ENCODE results near the gene PPP1R36.
"Not testable (repeated sequence)": the region's sequence is repeated elsewhere in the genome, so short reads cannot be mapped to it uniquely, and the experiment has no call there.

Gene PPP1R36

DNA sequence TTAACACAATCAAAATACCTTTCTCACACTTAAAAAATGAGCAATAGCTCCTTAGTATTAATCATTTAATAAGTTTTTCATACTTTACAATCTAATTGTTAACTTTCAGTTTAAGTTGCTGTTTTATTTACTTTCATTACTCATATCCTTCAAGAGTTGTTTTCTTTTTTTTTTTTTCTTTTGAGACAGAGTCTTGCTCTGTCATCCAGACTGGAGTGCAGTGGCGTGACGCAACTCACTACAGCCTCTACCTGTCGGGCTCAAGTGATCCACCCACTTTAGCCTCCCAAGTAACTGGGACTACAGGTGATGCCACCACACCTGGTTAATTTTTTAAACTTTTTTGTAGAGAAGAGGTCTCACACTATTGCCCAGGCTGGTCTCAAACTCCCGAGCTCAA is 29.1 kb upstream of the PPP1R36 start:
- DNase-seq, result no peak

DNA sequence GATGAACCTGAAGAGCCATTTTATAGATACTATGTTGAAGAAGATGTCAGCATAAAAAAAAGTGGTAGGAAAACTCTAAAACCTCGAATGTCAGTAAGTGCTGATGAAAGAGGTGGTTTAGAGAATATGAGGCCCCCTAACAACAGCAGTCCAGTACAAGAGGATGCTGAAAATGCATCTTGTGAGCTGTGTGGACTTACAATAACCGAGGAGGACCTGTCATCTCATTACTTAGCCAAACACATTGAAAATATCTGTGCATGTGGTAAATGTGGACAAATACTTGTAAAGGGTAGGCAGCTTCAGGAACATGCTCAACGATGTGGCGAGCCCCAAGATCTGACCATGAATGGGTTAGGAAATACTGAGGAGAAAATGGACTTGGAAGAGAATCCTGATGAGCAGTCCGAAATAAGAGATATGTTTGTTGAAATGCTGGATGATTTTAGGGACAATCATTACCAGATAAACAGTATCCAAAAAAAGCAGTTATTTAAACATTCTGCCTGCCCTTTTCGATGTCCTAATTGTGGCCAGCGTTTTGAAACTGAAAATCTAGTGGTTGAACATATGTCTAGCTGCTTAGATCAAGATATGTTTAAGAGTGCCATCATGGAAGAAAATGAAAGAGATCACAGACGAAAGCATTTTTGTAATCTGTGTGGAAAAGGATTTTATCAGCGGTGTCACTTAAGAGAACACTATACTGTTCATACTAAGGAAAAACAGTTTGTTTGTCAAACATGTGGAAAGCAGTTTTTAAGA is 27.0 kb upstream of the PPP1R36 start:
- DNase-seq, result no peak

- DNase-seq, result no peak
Measured at GRCh38 chr14:64525354-64525753, 24.4 kb upstream of the PPP1R36 start.

DNA sequence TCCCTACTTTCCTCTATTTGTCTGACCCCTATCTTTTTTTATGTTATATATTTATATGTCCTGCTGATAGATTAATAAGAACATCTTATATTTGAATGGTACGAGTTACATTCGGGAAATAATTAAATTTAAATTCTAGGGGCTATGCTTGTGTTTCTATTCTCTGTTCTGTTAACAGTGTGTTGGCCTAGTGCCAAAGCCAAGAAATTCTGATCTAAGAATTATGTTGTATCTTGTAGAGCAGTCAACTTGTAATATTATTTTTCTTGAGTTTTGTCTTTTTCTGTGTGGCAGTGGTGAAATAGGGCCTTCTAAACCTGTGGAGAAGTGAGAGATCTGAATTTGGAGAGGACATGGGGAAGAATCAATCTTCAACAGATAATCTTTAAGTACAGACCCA is 18.2 kb upstream of the PPP1R36 start:
- no peak for DNase-seq

DNA sequence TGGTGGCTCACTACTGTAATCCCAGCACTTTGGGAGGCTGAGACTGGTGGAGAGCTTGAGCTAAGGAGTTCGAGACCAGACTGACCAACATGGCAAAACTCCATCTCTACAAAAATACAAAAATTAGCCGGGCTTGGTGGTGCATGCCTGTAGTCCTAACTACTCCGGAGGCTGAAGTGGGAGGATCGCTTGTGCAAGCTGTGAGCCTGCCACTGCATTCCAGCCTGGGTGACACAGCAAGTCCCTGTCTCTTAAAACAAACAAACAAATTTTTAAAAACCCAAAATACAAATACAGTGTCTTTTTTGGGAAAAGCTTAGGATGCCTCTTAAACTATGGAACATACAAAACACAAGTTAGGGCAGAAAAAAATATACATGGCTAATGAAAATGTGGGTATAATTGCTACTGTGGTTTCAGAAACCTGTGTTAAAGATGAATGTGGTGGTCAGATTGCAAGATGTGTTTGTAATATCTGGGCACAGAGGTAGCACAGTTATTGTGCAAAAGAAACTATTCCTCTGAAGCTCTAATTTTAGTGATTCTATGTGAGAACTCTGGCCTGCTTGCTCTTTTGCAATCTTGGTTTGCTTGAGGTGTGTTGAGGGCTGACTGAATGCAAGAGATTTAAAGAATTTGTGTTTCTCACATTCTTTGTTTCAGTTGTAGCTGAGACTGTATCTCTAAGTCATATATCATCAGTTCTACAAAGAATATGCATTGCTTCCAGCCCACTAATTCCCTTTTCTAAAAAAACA is 13.1 kb upstream of the PPP1R36 start:
- DNase-seq, result no peak

GRCh38 chr14:64540208-64541202 is 9.3 kb upstream of the PPP1R36 start, which contains the start of gene HSPA2:
Gene HSPA2, plus strand, starts transcription at chr14:64540741. Its CDS starts 109 bp downstream, at chr14:64540850.
- peak; percentile 99 for DNase-seq

- DNase-seq, result no peak
Measured at GRCh38 chr14:64541261-64541971, 8.3 kb upstream of the PPP1R36 start.

DNA sequence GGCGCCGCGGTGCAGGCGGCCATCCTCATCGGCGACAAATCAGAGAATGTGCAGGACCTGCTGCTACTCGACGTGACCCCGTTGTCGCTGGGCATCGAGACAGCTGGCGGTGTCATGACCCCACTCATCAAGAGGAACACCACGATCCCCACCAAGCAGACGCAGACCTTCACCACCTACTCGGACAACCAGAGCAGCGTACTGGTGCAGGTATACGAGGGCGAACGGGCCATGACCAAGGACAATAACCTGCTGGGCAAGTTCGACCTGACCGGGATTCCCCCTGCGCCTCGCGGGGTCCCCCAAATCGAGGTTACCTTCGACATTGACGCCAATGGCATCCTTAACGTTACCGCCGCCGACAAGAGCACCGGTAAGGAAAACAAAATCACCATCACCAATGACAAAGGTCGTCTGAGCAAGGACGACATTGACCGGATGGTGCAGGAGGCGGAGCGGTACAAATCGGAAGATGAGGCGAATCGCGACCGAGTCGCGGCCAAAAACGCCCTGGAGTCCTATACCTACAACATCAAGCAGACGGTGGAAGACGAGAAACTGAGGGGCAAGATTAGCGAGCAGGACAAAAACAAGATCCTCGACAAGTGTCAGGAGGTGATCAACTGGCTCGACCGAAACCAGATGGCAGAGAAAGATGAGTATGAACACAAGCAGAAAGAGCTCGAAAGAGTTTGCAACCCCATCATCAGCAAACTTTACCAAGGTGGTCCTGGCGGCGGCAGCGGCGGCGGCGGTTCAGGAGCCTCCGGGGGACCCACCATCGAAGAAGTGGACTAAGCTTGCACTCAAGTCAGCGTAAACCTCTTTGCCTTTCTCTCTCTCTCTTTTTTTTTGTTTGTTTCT is 7.6 kb upstream of the PPP1R36 start:
- DNase-seq, result no peak

DNA sequence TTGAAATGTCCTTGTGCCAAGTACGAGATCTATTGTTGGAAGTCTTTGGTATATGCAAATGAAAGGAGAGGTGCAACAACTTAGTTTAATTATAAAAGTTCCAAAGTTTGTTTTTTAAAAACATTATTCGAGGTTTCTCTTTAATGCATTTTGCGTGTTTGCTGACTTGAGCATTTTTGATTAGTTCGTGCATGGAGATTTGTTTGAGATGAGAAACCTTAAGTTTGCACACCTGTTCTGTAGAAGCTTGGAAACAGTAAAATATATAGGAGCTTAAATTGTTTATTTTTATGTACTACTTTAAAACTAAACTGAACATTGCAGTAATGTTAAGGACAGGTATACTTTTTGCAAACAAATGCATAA is 6.9 kb upstream of the PPP1R36 start:
- no peak for DNase-seq

DNA sequence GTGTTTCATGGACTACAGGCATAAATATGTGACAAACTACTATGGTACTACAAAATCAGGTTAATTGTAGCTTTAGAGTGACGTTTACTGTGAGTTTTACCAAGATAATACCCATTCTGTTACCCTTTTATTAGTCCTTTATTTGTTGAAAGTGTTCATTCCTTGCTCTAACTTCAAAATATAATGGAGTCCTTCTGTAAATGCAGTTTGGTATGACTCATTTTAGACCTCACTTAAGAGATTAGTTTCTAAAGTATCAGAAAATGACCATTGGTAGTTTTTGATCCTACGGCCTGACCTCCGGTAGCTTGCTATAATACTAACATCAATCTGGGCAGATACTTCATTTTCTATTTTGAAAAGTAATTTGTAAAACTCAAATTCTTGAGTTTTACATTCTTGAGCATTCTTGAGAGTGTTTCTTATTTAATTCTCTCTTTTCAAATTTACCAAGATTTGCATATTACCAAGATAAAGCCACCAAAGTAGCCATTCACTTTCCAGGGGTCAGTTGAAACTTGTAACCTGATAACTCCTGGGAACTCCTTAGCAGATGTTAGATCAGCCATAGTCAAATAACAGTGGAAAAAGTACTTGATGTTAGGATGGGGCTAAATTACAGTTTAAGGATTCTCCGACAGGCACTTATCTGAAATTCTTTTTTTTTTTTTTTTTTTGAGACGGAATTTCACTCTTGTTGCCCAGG is 5.0 kb upstream of the PPP1R36 start:
- peak; percentile 52 for DNase-seq

DNA sequence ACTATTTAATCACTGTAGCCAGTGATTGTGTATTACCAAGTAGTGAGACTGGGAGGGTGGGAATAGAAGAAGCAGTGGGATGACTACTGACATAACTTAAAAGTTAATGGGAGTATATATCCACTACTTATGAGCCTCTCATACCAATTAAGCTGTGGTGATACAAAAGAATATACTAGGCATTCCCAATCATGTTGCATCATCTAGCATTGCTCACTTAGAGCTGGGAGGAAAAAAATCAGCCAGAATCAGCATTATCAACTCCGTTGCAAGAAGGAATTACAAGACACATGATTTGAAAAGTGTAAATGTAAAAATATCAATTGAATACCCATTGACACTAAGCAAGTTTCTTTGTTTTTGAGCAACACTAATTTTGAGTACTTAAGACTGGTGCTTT is 745 bp upstream of the PPP1R36 start:
- peak; percentile 60 for DNase-seq

DNA sequence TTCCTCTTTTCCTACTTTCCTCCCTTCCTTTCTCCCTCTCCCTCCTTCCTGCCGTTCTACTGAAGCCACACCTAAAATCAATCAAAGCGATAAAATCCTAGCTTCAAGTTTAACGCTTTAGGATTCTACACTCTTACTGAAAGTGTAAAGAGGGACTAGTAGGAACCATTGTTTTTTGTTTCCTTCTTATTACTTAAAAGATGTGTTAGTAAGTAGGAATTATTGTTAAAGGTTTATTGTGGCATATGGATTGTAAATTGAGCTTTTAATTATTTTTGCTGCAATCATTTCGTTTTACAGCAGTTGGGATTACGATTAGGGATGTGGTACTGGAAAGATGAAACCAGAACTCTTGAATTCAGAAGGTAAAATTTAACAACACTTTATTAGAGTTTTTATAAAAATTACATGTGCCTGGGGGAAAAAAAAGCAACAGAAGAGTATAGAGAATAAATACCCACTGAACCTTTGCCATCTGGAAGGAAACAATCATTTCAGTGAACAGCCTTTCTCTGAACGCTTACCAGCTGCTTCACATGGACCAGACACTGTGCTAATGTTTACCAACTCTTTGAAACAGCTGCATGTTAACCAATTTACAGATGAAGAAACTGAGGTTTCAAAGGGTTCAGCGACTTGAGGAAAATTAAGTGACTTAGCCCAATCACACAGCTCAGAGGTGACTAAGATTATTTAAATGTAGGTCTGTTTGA is 1.0 kb downstream of the PPP1R36 start:
- DNase-seq, result peak; percentile 90

DNA sequence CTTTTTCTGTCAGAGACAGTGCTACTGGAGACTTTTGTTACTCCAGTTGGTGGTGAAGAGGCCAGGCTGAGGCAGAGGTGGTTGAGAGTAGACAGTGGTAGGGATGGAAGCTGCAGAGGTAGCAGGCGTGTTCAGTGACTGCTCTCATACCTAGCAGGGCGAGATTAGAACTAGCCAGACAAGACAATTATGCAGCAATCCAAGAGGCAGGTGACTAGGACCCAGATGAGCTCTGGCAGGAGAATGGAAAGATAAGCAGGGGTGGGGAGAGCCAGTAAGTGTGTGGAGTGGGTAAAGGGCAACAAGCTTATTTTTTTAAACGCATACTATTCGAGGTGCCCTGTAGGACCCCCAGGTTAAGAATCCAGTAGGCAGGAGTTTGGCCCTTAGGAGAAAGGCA is 4.8 kb downstream of the PPP1R36 start:
- peak; percentile 33 for DNase-seq

GRCh38 chr14:64556526-64556925 is 6.8 kb downstream of the PPP1R36 start:
- no peak for DNase-seq

DNA sequence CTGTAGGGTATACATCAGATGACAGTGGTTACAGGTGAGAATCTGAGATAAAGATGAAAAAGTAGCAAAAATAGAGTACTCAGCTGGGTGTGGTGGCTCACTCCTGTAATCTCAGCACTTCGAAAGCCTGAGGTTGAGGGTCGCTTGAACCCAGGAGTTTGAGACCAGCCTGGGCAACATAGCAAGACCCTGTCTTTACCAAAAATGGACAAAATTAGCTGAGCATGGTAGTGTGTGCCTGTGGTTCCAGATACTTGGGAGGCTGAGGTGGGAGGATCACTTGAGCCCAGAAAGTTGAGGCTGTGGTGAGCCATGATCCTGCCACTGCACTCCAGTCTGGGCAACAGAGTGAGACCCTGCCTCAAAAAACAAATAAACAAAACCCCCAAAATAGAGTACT is 8.5 kb downstream of the PPP1R36 start:
- not testable (repeated sequence) for DNase-seq

- peak; percentile 72 for DNase-seq
Measured at GRCh38 chr14:64561631-64562030, 11.9 kb downstream of the PPP1R36 start.

GRCh38 chr14:64562436-64562835 is 12.7 kb downstream of the PPP1R36 start:
- DNase-seq, result no peak

GRCh38 chr14:64563696-64564095 is 13.9 kb downstream of the PPP1R36 start:
- no peak for DNase-seq

- DNase-seq, result no peak
Measured at GRCh38 chr14:64566651-64567122, 16.9 kb downstream of the PPP1R36 start.

GRCh38 chr14:64569138-64569631 is 19.4 kb downstream of the PPP1R36 start:
- peak; percentile 16 for DNase-seq
